WTC11 (cell line): ENCODE data around the gene SLC24A4.

Experiments used
- ATF1 ChIP-seq: sonication (generic); formaldehyde crosslinking; IDR thresholded peaks from 2 replicates; pipeline ENCODE4 v1.8.1; 2023; ENCODE audit warnings: mild to moderate bottlenecking, moderate library complexity, missing genetic modification reagents
- MYBL2 ChIP-seq: sonication (generic); formaldehyde crosslinking; IDR thresholded peaks from 2 replicates; pipeline ENCODE4 v1.8.1; 2023; ENCODE audit warnings: mild to moderate bottlenecking, moderate library complexity, missing genetic modification reagents
- TF ChIP-seq, protein P1 (sequence below): sonication (generic); formaldehyde crosslinking; IDR thresholded peaks from 2 replicates; pipeline ENCODE4 v1.8.1; 2022; ENCODE audit warnings: low read depth, missing genetic modification reagents, borderline replicate concordance
- TF ChIP-seq, protein P2 (sequence below): fragments of 200-600 bp; IDR thresholded peaks from 2 replicates; pipeline ENCODE4 v1.8.0; 2022; ENCODE audit warnings: antibody characterized with exemption
- TF ChIP-seq, protein P3 (sequence below): sonication (generic); formaldehyde crosslinking; IDR thresholded peaks from 2 replicates; pipeline ENCODE4 v1.8.1; 2023; ENCODE audit warnings: mild to moderate bottlenecking, moderate library complexity, missing genetic modification reagents
- TF ChIP-seq, protein P4 (sequence below): sonication (generic); formaldehyde crosslinking; conservative IDR thresholded peaks from 2 replicates; pipeline ENCODE4 v1.8.1; 2023; ENCODE audit warnings: mild to moderate bottlenecking, low read depth, missing genetic modification reagents, moderate library complexity

DNA sequence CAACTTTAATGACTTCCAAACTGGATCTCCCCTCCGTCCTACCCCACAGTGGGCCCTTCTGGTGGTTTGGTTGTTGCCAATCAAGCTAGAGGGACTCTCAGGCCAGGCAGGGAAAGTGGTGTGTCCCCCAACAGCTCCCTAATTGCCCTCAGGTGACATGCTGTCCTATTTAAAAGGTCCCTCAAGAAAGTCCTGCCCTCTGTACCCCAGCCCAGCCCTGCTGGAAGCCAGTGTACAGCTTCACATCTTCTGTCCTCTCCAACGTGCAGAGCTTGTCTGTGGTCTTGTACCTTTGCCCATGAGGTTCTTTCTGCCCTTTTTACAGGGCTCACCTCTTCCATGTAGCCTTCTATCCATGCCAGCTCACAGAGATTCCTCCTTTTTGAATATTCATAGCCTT lies 194.8 kb downstream of the SLC24A4 start:
- TF ChIP-seq, protein P1, sequence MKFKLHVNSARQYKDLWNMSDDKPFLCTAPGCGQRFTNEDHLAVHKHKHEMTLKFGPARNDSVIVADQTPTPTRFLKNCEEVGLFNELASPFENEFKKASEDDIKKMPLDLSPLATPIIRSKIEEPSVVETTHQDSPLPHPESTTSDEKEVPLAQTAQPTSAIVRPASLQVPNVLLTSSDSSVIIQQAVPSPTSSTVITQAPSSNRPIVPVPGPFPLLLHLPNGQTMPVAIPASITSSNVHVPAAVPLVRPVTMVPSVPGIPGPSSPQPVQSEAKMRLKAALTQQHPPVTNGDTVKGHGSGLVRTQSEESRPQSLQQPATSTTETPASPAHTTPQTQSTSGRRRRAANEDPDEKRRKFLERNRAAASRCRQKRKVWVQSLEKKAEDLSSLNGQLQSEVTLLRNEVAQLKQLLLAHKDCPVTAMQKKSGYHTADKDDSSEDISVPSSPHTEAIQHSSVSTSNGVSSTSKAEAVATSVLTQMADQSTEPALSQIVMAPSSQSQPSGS (CRISPR knock-in tag), result no peak
- TF ChIP-seq, protein P2, sequence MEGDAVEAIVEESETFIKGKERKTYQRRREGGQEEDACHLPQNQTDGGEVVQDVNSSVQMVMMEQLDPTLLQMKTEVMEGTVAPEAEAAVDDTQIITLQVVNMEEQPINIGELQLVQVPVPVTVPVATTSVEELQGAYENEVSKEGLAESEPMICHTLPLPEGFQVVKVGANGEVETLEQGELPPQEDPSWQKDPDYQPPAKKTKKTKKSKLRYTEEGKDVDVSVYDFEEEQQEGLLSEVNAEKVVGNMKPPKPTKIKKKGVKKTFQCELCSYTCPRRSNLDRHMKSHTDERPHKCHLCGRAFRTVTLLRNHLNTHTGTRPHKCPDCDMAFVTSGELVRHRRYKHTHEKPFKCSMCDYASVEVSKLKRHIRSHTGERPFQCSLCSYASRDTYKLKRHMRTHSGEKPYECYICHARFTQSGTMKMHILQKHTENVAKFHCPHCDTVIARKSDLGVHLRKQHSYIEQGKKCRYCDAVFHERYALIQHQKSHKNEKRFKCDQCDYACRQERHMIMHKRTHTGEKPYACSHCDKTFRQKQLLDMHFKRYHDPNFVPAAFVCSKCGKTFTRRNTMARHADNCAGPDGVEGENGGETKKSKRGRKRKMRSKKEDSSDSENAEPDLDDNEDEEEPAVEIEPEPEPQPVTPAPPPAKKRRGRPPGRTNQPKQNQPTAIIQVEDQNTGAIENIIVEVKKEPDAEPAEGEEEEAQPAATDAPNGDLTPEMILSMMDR, result no peak
- TF ChIP-seq MYBL2 (CRISPR knock-in tag), result no peak
- no peak for TF ChIP-seq ATF1
- TF ChIP-seq, protein P3, sequence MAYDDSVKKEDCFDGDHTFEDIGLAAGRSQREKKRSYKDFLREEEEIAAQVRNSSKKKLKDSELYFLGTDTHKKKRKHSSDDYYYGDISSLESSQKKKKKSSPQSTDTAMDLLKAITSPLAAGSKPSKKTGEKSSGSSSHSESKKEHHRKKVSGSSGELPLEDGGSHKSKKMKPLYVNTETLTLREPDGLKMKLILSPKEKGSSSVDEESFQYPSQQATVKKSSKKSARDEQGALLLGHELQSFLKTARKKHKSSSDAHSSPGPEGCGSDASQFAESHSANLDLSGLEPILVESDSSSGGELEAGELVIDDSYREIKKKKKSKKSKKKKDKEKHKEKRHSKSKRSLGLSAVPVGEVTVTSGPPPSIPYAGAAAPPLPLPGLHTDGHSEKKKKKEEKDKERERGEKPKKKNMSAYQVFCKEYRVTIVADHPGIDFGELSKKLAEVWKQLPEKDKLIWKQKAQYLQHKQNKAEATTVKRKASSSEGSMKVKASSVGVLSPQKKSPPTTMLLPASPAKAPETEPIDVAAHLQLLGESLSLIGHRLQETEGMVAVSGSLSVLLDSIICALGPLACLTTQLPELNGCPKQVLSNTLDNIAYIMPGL (CRISPR knock-in tag), result no peak
- TF ChIP-seq, protein P4, sequence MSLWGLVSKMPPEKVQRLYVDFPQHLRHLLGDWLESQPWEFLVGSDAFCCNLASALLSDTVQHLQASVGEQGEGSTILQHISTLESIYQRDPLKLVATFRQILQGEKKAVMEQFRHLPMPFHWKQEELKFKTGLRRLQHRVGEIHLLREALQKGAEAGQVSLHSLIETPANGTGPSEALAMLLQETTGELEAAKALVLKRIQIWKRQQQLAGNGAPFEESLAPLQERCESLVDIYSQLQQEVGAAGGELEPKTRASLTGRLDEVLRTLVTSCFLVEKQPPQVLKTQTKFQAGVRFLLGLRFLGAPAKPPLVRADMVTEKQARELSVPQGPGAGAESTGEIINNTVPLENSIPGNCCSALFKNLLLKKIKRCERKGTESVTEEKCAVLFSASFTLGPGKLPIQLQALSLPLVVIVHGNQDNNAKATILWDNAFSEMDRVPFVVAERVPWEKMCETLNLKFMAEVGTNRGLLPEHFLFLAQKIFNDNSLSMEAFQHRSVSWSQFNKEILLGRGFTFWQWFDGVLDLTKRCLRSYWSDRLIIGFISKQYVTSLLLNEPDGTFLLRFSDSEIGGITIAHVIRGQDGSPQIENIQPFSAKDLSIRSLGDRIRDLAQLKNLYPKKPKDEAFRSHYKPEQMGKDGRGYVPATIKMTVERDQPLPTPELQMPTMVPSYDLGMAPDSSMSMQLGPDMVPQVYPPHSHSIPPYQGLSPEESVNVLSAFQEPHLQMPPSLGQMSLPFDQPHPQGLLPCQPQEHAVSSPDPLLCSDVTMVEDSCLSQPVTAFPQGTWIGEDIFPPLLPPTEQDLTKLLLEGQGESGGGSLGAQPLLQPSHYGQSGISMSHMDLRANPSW (CRISPR knock-in tag), result no peak
